HG02852 (cell line): Measurements from ENCODE around the gene WDHD1.
"Not testable (repeated sequence)": the region's sequence is repeated elsewhere in the genome, so short reads cannot be mapped to it uniquely, and the experiment has no call there.

Experiments used
- ATAC-seq: cut with Tn5 transposase; IDR thresholded peaks from one replicate; pipeline ENCODE4 v1.9.1; 2021; ENCODE audit warnings: mild to moderate bottlenecking, moderate library complexity; ENCODE audit not compliant: unreplicated experiment

WDHD1 gene

DNA sequence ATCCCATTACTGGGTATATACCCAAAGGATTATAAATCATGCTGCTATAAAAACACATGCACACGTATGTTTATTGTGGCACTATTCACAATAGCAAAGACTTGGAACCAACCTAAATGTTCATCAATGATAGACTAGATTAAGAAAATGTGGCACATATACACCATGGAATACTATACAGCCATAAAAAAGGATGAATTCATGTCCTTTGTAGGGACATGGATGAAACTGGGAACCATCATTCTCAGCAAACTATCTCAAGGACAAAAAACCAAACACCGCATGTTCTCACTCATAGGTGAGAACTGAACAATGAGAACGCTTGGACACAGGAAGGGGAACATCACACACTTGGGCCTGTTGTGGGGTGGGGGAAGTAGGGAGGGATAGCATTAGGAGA lies 73.3 kb downstream of the WDHD1 start:
- ATAC-seq, result not testable (repeated sequence)

DNA sequence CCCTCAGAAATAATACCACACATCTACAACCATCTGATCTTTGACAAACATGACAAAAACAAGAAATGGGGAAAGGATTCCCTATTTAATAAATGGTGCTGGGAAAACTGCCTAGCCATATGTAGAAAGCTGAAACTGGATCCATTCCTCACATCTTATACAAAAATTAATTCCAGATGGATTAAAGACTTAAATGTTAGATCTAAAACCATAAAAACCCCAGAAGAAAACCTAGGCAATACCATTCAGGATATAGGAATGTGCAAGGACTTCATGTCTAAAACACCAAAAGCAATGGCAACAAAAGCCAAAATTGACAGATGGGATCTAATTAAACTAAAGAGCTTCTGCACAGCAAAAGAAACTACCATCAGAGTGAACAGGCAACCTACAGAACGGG lies 74.1 kb downstream of the WDHD1 start:
- not testable (repeated sequence) for ATAC-seq

DNA sequence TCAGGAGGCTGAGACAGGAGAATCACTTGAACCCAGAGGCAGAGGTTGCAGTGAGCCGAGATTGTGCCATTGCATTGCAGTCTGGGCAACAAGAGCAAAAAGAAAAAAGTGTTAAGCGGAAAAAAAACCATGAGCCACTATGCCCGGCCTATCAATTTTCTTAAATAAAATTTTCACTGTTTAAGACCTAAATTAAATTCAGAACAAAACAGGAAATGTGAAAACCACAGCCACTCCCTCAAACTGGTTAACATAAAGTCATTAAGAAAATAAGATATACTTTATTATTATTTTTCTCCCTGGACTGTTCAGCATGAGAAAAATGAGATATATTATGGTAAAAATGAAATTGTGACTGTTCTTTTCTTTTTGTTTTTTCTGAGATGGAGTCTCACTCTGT lies 79.7 kb downstream of the WDHD1 start:
- ATAC-seq, result no peak

DNA sequence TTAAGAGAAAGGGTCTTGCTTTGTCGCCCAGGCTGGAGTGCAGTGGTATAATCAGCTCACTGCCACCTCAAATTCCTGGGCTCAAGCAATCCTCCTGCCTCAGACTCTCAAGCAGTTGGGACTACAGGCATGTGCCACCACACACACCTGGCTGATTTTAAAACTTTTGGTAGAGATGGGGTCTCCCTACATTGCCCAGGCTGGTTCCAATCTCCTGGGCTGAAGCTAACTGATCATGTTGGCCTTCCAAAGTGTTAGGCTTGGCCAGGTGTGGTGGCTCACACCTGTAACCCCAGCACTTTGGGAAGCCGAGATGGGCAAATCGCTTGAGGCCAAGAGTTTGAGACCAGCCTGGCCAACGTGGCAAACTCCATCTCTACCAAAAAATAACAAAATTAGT lies 80.4 kb downstream of the WDHD1 start:
- ATAC-seq, result no peak

DNA sequence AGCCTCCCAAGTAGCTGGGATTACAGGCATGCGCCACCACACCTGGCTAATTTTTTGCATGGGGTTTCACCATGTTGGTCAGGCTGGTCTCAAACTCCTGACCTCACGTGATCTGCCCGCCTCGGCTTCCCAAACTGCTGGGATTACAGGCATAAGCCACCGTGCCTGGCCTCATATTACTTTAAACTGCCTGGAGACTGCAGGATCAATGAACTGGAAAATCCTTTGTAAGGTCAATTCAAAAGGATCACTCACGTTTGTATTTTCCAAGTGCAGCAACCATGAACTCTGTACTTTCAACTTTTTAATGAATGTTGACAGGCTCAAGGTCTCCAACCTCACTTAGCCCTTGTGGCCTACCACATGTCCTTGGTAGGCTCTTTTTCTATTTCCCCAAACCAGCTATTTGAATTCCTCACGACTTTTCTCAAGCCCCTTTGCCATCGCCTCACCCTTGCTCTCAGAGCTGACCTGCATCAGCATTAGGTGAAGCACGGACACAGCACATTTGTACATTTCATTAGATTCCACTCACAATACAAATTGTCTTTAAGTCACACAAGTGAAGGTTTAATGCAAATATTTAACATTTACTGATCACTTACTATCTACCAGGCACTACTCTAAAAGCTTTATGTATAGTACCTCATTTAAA lies 82.0 kb downstream of the WDHD1 start:
- ATAC-seq, result no peak

- ATAC-seq, result no peak
Observed at GRCh38 chr14:54942913-54943312, 84.0 kb downstream of the WDHD1 start.

DNA sequence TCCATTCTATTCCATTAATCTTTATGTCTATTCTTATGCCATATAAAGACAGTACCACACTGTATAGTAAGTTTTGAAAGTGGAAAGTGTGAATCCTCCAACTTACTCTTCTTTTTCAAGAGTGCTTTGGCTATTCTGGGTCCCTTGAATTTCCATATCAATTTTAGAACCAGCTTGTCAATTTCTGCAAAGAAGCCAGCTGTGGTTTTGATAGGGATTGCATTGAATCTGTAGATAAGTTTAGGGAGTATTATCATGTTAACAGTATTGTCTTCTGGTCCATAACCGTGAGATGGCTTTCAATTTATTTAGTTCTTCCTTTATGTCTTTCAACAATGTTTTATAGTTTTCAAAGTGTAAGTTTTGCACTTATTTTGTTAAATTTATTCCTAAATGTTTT lies 90.1 kb downstream of the WDHD1 start:
- no peak for ATAC-seq

GRCh38 chr14:54935958-54936357 lies 90.9 kb downstream of the WDHD1 start:
- ATAC-seq, result no peak

GRCh38 chr14:54935100-54935499 lies 91.8 kb downstream of the WDHD1 start:
- ATAC-seq, result no peak

- ATAC-seq, result no peak
Observed at GRCh38 chr14:54933006-54933405, 93.9 kb downstream of the WDHD1 start.

DNA sequence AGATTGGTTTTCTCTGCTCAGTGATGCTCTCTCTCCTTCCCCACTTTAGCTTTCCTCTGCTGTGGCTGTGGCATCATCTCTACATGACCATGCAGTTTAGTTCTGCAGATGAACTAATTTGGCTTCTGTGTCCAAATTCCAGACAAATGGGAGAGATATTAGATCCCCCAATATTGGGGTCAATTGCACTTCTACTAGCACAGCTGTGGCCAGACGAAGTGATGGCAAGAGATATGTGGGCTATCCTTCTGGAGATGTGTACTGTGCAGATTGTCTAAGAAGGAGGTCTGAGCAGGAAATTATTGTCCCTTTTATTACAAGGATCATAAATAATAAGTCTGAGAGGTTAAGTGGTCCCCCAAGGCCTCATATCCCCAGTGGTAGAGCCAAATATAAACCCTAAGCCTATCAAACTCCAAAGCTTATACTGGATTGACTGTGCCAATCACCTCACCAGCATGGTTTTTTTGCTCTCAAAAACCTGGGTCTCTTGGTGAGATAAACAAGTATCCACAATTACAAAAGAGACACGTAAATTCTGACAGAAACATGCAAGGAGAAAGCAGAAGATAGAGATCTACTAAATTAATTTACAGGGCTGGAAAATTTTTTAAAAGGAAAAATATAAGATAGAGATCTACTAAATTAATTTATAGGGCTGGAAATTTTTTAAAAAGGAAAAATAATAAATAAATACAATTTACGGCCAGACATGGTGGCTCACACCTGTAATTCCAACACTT lies 95.1 kb downstream of the WDHD1 start:
- no peak for ATAC-seq

DNA sequence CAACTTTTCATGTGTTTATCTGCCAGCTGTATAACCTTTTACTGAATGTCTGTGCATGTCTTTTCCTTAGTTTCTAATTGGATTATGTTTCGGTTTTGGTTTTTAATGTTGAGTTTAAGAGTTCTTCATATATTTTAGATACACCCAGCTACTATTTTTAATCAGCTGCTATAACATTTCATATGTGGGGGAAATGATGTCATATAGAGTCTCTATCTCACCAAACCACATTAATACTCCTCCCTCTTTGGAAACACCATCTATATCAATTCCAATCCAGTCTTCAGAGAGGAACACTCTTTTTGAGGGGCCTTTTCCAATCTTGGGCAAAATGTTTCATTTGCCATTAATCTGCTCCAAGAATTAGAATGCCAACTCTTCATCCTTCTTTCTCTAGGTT lies 95.8 kb downstream of the WDHD1 start:
- ATAC-seq, result no peak

DNA sequence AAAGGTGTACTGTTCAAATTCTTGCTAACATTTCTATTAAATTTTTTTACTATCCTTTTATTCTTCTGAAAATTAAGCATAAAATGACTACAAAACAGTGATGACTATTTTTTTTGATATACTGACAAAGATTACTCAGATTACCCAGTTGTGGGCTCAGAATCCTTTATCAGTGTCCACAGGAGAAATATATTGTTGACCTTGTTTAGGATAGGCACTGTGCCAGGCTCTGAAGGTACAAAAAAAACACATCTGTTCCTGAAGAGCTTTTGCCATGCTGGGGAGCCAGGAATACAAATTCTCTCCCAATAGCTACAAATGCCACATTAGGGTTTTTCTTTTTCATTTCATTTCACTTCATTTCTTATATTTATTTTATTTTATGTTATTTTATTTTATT lies 97.3 kb downstream of the WDHD1 start:
- ATAC-seq, result no peak

DNA sequence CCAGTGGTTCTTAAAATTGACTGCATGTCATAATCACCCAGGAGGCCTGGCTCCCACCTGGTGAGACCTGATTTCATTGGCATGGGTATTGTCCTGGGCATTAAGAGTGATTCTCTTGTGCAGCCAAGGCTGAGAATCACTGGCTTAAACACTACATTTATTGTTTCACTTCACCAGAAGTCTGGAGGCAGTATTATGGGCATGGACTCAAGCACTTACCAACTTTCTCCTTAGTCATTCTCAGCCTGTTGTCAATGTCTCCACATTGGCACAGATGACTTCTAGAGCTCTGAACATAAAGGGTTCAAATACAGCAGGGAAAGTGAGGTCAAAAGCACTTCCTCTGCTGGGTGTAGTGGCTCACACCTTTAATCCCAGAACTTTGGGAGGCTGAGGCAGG lies 98.7 kb downstream of the WDHD1 start:
- no peak for ATAC-seq

DNA sequence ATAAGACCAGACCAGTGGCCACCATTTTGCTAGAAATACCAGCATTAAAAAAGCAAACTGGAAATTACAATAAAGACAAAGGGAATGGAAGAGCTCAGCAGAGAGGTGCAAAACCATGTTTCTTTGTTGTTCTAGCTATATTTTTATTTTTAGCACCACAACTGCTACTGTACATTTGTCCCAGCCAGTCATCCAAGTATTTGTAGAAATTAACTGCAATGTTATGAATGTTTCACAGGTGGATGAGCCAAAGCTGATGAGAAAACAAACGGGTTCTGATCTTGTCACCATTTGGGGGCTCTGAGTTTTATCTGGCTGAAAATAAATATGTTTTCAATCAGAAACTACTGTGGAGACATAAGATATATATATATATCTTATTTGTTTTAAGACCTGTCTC lies 99.3 kb downstream of the WDHD1 start:
- ATAC-seq, result no peak

DNA sequence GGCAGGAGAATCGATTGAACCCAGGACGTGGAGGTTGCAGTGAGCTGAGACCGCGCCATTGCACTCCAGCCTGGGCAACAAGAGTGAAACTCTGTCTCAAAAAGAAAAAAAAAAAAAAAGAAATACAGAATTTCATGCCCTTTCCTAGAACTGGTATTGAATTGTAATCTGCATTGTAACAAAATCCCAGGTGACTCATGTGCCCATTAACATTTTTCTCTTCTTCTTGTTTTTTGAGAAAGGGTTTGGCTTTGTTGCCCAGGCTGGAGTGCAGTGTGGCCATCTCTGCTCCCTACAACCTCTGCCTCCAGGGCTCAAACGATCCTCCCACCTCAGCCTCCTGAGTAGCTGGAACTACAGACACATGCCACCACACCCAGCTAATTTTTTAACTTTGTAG lies 100.3 kb downstream of the WDHD1 start:
- ATAC-seq, result not testable (repeated sequence)

DNA sequence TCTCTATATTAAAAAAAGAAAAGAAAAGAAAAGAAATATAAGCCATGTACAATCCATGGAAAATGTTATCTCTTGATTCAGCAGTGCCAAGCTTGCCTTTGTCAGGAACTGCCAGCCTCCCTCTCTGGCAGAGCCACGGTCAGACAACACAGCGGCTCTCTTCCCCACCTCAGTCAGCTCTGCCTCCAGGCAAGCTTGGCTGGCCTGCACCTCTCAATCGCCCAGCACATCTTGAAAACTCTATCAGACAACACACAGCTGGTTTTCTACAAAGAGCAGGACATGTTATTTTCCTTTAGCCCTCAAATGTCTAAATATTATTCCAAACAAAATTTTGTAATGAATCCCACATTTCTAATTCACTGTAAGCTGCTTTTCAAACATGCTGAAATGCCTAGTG lies 104.3 kb downstream of the WDHD1 start:
- ATAC-seq, result no peak

DNA sequence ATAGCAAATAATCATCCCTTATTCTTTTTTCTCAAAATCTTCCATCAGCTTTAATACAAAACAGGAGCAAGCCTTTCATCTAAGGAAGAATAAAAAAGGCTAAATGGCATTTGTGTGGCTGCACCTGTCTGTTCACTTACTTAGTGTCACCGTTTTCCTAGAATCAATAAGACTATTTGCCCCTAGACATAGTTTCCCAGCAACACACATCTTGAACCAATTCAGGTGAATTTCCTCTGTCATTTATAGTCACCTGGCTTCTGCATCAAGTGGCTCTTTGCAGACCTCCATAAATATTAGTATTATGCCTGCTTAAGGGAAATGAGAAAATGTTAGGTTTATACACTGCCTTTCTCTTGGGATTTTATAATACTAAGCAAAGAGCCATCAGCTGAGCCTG lies 106.8 kb downstream of the WDHD1 start:
- ATAC-seq, result no peak

GRCh38 chr14:54919330-54919729 lies 107.6 kb downstream of the WDHD1 start:
- no peak for ATAC-seq

DNA sequence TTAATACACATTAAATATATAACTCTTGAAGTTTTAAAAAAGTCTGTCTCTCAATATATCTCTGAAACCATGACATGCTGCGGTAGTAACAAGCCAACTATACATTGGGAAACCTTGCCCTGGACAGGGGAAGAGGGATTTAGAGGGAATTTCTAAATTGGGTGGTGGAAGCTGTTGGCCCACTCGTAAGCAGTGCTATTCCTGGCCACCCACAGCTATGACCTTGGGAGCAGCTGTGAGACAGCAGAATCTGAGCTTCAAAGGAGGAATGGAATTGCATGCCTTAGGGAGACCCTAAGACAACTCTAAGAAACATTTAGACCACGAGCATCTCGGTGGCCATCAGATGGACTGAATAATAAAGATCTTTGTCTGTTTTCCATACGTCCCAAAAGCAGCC lies 108.5 kb downstream of the WDHD1 start:
- ATAC-seq, result no peak

DNA sequence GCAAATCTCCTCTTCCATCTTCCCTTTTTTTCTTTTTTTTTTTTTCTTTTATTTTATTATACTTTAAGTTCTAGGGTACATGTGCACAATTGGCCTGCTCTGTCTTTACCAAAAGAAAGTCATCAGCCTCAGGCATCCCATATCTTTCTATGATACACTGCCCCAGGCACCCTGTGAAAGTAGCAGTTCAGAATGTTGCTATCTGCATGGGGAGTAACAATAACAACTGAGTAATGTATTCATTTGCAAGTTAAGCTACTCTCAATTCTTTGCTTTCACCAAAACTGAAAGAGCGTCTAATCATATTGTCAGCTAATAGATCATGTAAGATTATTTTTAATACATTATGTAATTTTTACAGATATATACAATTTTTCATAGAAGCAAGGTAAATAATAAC lies 110.8 kb downstream of the WDHD1 start:
- no peak for ATAC-seq

DNA sequence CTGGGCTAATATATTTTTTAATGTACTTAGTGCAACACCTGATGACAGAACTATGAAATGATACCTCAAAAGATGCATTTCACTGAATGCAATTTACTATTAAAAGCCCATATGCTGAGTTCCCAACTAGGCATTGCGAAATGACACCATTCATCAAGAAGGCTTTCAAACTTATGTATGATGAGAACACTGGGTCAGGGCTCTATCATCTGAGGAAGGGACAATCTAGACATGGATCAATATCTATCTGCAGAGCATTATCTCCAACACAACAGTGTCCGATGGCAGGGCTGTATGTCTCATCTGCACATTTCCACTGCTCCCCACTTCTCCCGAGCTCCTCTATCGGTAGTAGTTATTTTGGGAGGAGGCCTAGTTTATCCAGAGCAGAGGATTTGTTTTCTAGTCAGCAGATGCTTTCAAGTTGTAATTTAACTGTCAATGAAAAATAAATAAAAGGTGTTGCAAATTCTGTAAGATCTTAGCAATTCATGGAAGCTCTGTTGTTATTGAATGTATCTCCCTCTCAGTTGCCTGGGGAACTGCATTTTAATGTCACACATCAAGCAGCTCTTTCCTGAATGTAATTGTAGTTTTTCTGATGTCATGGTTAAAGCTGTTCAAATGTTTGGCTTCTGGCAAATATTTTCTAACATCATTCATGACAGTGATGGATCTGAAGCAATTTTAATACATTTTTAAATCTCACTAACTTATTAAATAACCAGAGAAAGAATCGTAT lies 116.9 kb downstream of the WDHD1 start:
- ATAC-seq, result no peak
